ENCODE data around the gene TM9SF1. TPM values are rescaled to one million over a fixed set of nuclear protein-coding genes. Genes with fewer than 3 reads are reported as not detected.

TM9SF1 gene
- polyA plus RNA-seq, 3 donors, result 36.6 to 50.8 (median 47.1) TPM

DNA sequence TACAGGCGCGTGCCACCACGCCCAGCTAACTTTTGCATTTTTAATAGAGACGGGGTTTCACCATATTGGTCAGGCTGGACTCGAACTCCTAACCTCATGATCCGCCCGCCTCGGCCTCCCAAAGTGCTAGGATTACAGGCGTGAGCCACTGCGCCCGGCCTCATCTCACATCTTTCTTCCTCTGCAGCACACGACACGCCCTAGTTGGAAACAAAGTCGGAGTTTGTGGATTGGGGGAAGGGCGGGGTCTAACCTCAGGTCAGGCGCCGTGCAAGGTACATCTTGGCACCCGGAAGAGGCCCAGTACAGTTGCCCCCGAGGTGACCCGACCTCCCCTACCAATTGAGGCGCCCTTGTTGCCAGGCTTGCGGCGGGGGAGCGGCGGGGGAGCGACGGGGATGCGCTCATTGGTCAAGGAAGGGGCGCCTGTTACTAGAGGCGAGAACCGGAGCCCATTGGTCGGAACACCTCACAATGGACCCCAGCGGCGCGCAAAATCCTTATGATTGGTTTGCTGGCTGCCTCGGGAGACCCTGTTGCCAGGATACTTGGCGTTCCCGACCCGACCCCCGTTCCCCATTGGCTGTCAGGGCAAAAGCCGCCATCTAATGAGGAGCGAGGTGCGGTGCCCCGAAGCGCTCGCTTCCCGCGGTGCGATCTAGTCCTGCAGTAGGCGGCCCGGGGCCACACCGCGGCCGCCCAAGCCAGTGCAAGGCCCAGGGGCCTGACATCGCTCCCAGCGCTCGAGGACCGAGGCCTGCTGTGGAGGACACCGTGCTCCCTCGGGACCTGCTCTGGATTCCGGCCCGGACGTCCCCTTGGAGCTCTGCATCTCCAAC lies 23.6 kb downstream of the TM9SF1 start, which contains the start of gene REC8:
TSS of gene REC8 (plus strand) at position 659 of the 839 bp plus-strand sequence. CDS start 473 bp downstream, outside the sequence.
- peak in 9 of 11 donors; percentile 85 to 96 (median 90) for DNase-seq (ENCODE audit: extremely low read depth in 1 of 11, low read depth in 9 of 11, low spot score in 4 of 11)

DNA sequence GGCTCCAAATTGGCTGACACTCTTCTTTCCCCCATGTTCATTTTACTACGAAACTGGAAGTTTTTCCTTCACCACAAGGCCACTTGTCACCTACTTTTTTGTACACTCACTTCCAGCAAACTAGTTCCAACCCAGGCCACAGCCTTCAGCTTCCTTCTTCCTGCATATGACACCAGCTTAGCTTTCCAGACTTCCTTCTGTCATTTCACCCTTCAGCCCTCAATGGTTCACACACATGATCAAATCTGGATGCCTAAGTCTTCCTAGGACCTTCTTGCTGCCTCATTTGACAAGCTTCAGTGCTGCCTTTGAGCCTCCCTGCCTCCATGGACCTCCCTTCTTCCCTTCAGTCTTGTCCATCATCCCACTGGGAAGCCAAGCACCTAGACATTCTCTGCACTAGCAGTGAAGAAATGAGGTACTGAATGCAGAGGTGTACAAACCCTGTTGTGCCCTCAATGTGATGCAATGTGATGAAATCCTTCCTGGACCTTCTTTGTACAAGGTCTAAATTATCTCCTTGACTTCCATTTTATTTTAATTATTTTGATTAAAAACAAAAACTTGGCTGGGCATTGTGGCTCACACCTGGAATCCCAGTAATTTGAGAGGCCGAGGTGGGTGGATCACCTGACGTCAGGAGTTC lies 27.6 kb downstream of the TM9SF1 start:
- DNase-seq (ENCODE audit: extremely low read depth in 1 of 11, low read depth in 9 of 11, low spot score in 4 of 11), result no peak

DNA sequence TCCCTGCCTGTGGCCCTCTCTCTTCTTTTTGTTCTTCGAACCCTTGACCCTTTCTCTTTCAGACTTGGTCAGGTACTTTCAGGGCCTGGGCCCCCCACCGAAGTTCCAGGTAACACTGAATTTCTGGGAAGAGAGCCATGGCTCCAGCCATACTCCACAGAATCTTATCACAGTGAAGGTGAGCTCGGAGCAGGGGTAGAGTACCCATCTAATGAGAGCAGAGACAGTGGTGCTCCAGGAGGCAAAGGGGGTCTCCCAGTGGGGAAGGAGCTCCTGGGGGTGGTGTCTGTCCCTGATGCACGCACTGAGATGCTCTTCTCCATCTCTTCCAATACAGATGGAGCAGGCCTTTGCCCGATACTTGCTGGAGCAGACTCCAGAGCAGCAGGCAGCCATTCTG lies 29.5 kb downstream of the TM9SF1 start:
- no peak for DNase-seq (ENCODE audit: extremely low read depth in 1 of 11, low read depth in 9 of 11, low spot score in 4 of 11)

DNA sequence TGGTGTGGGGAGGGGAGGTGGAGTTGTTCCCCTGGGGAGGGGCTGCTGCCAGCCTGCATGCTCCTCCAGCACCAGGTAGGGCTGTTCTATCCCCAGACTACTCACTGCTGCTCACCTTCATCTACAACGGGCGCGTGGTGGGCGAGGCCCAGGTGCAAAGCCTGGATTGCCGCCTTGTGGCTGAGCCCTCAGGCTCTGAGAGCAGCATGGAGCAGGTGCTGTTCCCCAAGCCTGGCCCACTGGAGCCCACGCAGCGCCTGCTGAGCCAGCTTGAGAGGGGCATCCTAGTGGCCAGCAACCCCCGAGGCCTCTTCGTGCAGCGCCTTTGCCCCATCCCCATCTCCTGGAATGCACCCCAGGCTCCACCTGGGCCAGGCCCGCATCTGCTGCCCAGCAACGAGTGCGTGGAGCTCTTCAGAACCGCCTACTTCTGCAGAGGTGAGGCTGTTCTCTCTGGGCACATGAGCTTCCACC lies 30.7 kb downstream of the TM9SF1 start:
- no peak for DNase-seq (ENCODE audit: extremely low read depth in 1 of 11, low read depth in 9 of 11, low spot score in 4 of 11)

DNA sequence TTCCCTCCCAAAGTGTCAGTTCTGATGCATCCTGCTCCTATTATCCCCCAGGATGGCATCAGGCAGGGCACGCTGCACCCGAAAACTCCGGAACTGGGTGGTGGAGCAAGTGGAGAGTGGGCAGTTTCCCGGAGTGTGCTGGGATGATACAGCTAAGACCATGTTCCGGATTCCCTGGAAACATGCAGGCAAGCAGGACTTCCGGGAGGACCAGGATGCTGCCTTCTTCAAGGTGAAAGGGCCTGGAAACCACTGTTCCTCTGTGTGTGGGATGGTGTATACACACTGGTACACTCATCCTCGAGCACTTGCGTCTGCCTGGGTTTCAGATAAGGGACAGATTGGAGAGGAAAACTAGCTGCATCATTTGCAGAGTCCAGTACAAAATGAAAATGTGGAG lies 33.1 kb downstream of the TM9SF1 start:
- DNase-seq (ENCODE audit: extremely low read depth in 1 of 11, low read depth in 9 of 11, low spot score in 4 of 11), result no peak

DNA sequence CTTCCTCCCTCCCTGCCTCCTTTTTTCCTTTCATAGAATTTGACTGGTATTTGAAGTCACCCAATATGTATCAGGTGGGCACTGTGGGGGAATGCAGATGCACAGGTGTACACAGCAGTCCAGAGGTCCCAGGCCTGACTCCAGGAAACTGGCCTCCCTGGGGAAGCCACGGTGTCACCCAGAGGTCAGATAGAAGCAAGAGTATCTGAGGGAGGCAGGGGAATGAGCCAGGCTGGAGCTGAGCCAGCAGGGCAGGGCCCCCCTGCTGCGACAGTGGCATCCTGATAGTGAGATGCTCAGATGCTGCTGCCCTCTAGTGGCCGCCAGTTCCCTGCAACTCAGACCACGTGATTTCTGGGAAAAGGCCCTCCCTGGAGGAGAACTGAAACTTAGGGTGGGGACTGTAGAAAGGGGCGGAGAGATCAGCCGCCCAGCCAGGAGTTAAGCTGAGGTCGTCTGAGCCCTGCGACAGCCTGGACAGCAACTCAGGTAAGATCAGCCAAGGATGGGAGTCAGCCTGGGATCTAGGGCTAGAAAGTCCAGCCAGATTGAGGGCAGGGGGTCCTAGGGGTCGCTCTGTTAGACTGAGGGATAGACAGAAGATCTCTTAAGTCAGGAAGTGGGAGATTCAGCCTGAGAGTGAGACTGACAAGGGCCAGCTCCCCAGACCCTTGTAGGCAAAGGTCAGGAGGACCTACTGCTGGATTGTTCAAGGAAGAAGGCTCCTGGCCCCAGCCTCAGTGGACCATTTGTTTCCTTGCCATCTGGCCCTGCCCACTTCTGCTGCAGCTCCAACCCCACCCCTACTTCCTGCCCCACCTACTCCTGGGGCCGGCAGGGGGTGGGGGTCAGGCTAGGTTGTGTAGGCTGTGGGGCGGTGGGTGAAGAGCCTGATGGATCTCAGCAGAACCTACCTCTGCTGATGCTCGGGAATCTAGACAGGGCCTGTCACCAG lies 34.1 kb downstream of the TM9SF1 start, which contains the start of gene IRF9:
TSS of gene IRF9 (plus strand) at position 416 of the 955 bp plus-strand sequence. CDS start 880 bp downstream, outside the sequence.
- DNase-seq (ENCODE audit: extremely low read depth in 1 of 11, low read depth in 9 of 11, low spot score in 4 of 11), result peak; percentile 91 to 97 (median 94)

DNA sequence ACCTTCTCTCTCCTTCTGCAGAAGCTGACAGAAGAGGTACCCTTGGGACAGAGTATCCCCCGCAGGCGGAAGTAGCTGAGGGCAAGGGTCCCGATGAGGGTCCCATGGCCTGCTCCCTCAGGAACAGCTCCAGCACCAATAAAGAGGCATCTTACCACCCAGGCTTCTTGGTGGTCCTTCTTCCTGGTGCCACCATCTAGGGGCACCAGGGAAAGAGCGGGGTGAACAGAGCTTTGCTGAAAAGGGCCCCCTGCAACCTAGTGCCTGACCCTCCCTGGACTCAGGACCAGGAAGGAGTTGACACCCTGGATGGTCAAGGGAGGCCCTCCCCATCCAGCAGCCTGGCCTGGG lies 34.8 kb downstream of the TM9SF1 start:
- no peak for DNase-seq (ENCODE audit: extremely low read depth in 1 of 11, low read depth in 9 of 11, low spot score in 4 of 11)

DNA sequence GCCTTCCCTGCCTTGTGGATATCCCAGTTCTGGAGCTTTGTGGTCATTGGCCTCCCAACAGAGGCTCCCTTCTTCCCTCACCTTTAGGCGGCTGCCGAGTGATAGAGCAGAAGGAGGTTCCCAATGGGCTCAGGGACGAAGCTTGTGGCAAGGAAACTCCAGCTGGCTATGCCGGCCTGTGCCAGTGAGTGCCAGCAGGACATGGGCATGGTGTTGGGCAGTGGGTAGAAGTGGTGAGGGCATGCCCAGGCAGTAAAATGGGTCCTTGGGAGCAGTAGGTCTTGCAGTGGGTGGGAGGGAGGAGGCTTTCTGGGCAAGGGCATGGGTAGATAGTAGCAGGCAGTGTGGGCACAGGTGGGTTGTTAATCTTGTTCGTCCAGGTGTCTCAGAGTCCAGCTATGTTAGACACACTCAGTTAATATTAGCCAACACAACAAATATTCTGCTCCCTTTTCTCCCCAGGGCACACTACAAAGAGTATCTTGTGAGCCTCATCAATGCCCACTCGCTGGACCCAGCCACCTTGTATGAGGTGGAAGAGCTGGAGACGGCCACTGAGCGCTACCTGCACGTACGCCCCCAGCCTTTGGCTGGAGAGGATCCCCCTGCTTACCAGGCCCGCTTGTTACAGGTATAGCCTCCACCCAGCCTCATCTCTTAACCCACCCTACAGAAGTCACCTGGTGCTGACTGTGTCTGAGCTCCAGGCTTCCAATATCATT lies 35.3 kb downstream of the TM9SF1 start:
- DNase-seq (ENCODE audit: extremely low read depth in 1 of 11, low read depth in 9 of 11, low spot score in 4 of 11), result no peak

DNA sequence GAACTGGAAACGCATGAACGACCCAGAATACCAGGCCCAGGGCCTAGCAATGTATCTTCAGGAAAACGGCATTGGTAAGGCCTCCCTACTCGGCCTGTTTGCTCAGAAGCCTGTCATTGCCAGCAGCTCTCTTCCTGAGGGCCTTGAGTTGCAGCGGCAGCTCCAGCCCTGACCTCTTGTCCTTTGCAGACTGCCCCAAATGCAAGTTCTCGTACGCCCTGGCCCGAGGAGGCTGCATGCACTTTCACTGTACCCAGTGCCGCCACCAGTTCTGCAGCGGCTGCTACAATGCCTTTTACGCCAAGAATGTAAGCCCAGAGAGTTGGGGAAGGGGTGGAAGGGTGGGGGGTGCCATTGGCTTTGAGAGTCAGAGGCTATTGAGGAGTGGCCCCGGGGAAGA lies 37.9 kb downstream of the TM9SF1 start:
- DNase-seq (ENCODE audit: extremely low read depth in 1 of 11, low read depth in 9 of 11, low spot score in 4 of 11), result no peak

DNA sequence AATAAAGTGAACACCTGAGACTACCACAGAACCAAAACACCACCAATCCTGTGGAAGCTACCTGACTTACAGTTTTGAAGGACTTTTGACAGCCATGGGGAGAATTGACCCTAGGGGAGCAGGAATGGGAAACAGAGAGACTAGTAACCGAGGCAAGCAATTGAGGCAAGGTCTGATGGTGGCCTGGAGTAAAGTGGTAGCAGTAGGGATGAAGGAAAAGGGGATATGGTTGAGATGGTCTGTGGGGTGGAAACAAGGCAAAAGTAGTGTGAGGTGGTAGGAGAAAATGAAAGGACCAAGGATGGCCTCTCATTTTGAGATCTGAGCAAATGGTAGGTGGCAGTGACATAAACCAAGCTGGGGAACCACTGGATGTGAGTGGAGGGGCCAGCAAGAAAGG lies 38.4 kb downstream of the TM9SF1 start:
- no peak for DNase-seq (ENCODE audit: extremely low read depth in 1 of 11, low read depth in 9 of 11, low spot score in 4 of 11)

DNA sequence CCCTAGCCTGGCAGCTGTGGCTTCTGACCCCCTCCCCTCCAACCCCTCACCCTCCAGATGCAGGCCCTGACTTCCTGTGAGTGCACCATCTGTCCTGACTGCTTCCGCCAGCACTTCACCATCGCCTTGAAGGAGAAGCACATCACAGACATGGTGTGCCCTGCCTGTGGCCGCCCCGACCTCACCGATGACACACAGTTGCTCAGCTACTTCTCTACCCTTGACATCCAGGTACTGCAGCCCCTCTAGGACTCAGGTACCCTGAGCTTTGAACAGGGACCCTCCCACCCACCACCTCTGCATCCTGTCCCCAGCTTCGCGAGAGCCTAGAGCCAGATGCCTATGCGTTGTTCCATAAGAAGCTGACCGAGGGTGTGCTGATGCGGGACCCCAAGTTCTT lies 40.1 kb downstream of the TM9SF1 start:
- no peak for DNase-seq (ENCODE audit: extremely low read depth in 1 of 11, low read depth in 9 of 11, low spot score in 4 of 11)

DNA sequence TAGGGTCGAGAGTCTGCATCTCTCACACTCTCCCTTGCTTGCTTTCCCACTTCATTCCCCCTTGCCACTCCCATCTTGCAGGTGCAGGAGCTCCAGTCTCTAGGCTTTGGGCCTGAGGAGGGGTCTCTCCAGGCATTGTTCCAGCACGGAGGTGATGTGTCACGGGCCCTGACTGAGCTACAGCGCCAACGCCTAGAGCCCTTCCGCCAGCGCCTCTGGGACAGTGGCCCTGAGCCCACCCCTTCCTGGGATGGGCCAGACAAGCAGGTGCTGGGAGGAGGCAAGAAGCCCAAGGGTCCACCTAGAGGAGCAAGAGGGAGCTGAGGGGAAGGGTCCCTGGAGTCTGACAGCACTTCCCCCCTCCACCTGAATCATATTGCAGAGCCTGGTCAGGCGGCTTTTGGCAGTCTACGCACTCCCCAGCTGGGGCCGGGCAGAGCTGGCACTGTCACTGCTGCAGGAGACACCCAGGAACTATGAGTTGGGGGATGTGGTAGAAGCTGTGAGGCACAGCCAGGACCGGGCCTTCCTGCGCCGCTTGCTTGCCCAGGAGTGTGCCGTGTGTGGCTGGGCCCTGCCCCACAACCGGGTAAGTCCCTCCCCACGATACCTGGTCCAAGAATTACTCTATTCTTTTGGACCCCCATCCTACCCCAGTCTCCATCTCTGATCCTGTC lies 43.7 kb downstream of the TM9SF1 start:
- no peak for DNase-seq (ENCODE audit: extremely low read depth in 1 of 11, low read depth in 9 of 11, low spot score in 4 of 11)

DNA sequence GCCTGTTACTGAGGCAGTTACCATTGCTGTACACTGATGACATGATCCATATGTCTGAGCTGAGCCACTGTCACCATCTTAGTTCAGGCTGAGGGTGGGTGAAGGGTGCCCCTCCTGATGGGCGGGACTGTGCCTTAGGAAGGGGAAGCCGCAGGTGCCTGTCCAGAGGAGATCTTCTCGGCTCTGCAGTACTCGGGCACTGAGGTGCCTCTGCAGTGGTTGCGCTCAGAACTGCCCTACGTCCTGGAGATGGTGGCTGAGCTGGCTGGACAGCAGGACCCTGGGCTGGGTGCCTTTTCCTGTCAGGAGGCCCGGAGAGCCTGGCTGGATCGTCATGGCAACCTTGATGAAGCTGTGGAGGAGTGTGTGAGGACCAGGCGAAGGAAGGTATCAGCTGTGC lies 44.2 kb downstream of the TM9SF1 start:
- no peak for DNase-seq (ENCODE audit: extremely low read depth in 1 of 11, low read depth in 9 of 11, low spot score in 4 of 11)

DNA sequence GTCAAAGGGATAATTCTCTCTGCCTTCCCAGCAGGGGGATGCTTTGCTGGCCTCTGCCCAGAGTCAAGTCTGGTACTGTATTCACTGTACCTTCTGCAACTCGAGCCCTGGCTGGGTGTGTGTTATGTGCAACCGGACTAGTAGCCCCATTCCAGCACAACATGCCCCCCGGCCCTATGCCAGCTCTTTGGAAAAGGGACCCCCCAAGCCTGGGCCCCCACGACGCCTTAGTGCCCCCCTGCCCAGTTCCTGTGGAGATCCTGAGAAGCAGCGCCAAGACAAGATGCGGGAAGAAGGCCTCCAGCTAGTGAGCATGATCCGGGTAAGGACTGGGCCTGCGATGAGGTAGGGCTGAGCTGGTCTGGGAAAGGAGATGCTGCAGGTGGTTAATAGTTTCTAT lies 44.7 kb downstream of the TM9SF1 start:
- no peak for DNase-seq (ENCODE audit: extremely low read depth in 1 of 11, low read depth in 9 of 11, low spot score in 4 of 11)

DNA sequence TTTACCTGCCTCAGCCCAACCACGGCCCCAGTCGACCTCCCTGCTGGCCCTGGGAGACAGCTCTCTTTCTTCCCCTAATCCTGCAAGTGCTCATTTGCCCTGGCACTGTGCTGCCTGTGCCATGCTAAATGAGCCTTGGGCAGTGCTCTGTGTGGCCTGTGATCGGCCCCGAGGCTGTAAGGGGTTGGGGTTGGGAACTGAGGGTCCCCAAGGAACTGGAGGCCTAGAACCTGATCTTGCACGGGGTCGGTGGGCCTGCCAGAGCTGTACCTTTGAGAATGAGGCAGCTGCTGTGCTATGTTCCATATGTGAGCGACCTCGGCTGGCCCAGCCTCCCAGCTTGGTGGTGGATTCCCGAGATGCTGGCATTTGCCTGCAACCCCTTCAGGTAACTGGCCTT lies 45.2 kb downstream of the TM9SF1 start:
- no peak for DNase-seq (ENCODE audit: extremely low read depth in 1 of 11, low read depth in 9 of 11, low spot score in 4 of 11)

DNA sequence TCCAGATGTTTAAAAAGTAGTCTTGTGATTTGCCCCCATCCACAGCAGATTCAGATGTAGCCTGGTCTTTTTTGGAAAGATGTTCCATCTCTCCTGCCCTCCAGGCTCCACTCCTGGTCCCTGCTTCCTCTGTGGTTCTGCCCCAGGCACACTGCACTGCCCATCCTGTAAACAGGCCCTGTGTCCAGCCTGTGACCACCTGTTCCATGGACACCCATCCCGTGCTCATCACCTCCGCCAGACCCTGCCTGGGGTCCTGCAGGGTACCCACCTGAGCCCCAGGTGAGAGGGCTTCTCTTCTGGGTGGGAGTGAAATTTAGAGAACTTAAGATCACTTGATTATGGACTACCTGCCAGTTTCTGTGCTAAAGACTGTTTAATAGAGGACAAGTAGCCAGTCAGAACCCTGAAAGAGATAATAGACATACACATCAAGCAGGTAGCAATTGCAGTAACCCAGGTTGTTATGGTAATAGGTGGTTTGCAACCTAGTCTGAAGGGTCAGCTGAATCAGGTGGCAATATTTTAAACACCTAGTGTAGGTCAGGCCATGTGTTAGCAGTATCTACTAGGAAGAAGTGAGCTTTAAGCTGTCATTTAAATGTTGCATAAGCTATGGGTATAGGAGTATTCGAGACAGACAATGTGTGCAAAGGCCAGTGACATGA lies 45.8 kb downstream of the TM9SF1 start:
- DNase-seq (ENCODE audit: extremely low read depth in 1 of 11, low read depth in 9 of 11, low spot score in 4 of 11), result no peak

DNA sequence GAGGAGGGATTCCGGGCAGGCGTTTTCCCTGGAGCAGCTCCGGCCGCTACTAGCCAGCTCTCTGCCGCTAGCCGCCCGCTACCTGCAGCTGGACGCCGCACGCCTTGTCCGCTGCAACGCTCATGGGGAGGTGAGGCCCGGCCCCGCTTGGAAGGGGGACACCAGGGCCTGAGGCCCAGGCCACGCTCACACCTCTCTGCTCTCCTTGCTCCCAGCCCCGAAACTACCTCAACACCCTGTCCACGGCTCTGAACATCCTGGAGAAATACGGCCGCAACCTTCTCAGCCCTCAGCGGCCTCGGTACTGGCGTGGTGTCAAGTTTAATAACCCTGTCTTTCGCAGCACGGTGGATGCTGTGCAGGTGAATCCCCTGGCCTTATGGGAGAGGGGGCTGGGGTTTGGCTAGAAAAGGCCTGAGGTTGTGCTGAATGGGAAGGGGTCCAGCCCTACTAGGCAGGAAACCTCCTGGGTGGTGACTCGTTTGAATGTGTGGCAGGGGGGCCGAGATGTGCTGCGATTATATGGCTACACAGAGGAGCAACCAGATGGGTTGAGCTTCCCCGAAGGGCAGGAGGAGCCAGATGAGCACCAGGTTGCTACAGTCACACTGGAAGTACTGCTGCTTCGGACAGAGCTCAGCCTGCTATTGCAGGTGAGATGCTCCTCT lies 47.3 kb downstream of the TM9SF1 start:
- no peak for DNase-seq (ENCODE audit: extremely low read depth in 1 of 11, low read depth in 9 of 11, low spot score in 4 of 11)
